Adrenal gland (tissue), 5 donors: ENCODE results near the gene ANK2.
"Not testable (repeated sequence)": the region's sequence is repeated elsewhere in the genome, so short reads cannot be mapped to it uniquely, and the experiment has no call there.

Experiments used
- POLR2A ChIP-seq, 2 donors: fragments of 450-650 bp; IDR thresholded peaks; one replicate each; pipeline ENCODE4 v1.6.1; 2017; ENCODE audit warnings: antibody characterized with exemption in 2 of 2, mild to moderate bottlenecking in 2 of 2, moderate library complexity in 1 of 2
- TF ChIP-seq, protein P1 (sequence below), 6 experiments: fragments of 450-650 bp in 4 of 6; fragments of 200-600 bp in 2 of 6; sonication (generic) in 1 of 6; IDR thresholded peaks; 1 replicate in 5 of 6; 2 replicates in 1 of 6; pipeline versions ENCODE4 v1.5.1 to v1.8.0; 2016 to 2021; ENCODE audit warnings: antibody characterized with exemption in 6 of 6, mild to moderate bottlenecking in 2 of 6, moderate library complexity in 1 of 6
- donor health status: DM: no; HTN: no; CAD: no.

- TF ChIP-seq POLR2A (IDR thresholded peaks at IDR 0.05): not testable (repeated sequence)
- TF ChIP-seq, protein P1, sequence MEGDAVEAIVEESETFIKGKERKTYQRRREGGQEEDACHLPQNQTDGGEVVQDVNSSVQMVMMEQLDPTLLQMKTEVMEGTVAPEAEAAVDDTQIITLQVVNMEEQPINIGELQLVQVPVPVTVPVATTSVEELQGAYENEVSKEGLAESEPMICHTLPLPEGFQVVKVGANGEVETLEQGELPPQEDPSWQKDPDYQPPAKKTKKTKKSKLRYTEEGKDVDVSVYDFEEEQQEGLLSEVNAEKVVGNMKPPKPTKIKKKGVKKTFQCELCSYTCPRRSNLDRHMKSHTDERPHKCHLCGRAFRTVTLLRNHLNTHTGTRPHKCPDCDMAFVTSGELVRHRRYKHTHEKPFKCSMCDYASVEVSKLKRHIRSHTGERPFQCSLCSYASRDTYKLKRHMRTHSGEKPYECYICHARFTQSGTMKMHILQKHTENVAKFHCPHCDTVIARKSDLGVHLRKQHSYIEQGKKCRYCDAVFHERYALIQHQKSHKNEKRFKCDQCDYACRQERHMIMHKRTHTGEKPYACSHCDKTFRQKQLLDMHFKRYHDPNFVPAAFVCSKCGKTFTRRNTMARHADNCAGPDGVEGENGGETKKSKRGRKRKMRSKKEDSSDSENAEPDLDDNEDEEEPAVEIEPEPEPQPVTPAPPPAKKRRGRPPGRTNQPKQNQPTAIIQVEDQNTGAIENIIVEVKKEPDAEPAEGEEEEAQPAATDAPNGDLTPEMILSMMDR (IDR thresholded peaks at IDR 0.05): not testable (repeated sequence)
These were observed 195.3 kb downstream of the ANK2 start for GRCh38 chr4:113244747-113245146.
